ENCODE data around the gene CDCA4.

DNA sequence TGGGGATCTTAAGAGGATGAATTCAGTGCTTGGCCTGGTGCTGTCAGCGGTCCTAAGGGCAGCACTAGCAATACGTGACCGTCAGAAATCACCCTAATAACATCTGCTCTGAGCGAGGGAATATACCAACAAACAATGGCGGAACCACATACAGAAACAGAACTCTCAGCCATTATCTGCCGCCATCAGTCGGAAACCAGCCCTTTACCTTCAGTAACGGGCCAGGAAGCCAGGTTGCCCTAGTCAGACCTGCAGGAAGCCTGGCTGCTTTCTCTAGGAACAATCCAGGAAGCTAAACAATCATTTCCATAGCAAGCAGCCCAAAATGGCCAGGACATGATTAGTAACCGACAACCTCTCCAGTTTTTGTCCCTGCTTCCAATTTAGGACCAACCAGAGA, 5.6 kb downstream of the CDCA4 start:
- TF ChIP-seq, protein P1, sequence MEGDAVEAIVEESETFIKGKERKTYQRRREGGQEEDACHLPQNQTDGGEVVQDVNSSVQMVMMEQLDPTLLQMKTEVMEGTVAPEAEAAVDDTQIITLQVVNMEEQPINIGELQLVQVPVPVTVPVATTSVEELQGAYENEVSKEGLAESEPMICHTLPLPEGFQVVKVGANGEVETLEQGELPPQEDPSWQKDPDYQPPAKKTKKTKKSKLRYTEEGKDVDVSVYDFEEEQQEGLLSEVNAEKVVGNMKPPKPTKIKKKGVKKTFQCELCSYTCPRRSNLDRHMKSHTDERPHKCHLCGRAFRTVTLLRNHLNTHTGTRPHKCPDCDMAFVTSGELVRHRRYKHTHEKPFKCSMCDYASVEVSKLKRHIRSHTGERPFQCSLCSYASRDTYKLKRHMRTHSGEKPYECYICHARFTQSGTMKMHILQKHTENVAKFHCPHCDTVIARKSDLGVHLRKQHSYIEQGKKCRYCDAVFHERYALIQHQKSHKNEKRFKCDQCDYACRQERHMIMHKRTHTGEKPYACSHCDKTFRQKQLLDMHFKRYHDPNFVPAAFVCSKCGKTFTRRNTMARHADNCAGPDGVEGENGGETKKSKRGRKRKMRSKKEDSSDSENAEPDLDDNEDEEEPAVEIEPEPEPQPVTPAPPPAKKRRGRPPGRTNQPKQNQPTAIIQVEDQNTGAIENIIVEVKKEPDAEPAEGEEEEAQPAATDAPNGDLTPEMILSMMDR (IDR thresholded peaks at IDR 0.05), result no peak
- TF ChIP-seq EZH2 (IDR thresholded peaks at IDR 0.05; ENCODE audit: borderline replicate concordance, insufficient read depth, low read depth, low read length, poor library complexity, severe bottlenecking), result no peak
